GM19468 (cell line): ENCODE measurements around the gene ATP4B.

ENCODE experiments used
- ATAC-seq: cut with Tn5 transposase; IDR thresholded peaks from one replicate; pipeline ENCODE4 v1.9.1; 2021; ENCODE audit warnings: mild to moderate bottlenecking, moderate library complexity, moderate number of reproducible peaks; ENCODE audit not compliant: unreplicated experiment; ENCODE audit errors: extremely low read depth

The ATP4B gene

DNA sequence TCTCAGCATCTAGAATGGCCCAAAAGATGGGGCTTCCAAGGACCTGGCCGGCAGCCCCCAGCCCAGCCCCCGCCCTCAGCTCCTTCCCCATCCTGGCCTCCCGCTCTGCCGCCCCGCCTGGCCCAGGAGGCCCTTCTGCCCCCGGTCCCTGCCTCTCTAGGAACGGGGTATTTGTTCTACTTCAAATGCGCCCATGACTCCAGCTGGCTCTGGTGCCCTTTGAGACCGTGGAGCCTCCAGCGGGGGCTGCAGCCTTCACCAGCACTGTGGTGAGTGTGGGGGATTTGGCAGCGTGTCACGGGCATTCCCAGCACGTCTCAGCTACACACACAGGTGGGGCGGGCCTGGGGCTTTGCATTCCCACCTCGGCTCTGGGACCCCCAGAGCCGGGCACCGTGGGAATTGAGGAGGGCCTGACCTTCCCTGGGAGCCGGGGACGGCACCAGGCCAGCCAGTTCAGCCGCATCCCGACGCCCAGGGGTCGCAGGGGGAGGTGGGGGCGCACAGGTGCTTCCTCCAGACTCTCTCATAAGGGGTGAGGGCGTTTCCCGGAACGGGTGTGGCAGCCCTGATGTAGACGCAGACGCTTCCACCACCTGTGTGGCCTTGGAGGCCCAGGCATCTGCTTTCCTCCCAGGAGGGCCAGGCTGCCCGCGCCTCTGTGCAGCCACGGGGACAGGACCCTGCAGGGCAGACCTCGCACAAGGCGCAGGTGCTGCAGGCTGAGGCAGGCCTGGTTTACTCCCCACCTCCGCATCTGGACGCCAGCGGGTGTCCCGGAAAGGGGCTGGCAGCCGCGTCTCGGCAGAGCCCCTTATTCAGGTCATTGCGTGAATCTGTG is 947 bp downstream of the ATP4B start:
- ATAC-seq, result no peak

DNA sequence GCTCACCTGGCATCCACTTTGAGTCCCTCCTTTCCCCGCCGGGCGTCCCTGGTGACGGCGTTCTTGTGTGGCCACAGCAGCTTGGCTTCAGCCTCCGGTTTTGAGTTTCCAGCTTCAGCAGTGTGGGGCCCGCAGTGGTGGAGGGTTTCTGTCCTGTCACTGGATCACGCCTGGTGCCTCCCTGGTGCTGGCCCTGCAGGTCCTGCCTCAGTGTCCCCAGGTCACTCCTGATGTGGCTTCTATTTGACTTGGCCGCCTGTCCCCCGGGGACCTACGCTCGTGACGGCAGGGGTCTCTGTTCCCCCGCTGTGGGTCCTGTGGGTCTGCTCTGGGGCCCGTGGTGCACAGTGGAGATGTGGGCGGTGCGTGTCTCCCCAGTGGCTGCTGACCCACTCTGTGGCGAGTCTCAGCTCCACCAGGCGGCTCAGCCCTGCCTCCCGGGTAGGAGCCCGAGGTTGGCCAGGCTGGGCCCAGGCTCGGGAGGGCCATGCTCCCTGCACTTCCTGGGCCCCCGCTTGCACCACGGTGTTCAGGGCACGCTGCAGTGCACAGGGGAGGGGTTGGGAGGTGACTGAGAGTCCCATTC is 1.9 kb downstream of the ATP4B start:
- ATAC-seq, result no peak

DNA sequence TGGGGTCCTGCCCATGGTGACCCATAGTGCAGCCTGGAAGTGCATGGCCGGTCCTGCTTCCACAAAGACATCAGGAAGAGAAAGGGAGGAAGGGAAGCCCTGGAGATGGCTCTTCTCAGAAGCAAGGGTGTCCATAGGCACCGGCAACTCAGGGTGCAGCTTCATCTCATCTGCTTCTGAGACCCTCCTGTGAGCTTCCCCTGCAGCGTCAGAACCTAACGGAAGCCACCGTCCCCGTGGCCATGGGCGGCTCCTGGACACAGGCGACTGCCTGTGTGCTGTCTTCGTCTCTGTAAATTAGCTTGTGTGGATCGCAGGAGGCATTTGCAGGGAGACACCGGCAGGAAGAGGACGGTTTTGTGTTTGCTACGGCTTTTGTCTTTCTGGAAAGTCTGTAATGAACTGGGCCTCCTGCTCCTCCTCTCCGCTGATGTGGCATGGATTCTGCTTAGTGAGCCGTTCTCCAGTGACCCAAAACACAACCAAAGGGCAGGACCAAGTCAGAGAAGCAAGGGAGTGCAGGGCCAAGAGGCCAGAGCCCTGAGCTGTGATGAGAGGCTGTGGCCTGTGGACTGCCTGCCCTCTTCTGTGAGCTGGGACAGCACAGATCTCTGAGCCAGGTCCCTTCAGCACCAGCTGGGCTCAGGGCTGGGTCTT is 2.5 kb downstream of the ATP4B start:
- no peak for ATAC-seq

DNA sequence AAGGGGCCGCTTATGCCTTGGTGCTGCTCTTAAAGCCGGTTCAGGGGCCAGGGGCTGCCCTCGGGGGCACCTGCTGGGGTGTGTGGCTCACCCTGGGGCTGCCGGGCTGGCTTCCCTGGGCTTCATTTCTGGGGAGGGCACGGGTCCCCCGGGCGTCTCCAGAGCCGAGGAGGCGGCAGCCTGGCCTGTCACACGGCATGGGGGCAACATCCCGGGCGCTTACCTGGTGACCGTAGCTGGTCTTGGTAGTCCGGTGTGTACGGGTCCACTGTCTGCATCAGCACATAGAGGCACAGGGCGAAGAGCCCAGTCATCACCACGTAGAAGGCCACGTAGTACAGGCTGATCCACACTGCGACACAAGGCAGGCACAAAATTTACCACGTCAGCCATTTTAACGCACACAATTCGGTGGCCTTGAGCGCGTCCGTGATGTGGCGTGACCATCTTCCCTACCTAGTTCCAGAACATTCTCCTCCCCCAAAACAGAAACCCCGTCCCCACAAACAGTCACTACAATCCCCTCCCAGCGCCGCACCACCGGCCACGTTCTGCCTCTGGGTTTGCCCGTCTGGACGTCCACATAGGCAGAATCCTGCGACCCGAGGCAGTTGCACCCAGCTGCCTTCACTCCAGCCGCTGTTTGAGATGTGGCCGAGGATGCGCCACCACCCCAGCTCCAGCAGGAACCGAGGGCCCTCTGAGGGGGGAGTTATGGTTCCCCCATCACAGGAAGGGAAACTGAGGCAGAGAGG is 3.2 kb downstream of the ATP4B start:
- no peak for ATAC-seq

DNA sequence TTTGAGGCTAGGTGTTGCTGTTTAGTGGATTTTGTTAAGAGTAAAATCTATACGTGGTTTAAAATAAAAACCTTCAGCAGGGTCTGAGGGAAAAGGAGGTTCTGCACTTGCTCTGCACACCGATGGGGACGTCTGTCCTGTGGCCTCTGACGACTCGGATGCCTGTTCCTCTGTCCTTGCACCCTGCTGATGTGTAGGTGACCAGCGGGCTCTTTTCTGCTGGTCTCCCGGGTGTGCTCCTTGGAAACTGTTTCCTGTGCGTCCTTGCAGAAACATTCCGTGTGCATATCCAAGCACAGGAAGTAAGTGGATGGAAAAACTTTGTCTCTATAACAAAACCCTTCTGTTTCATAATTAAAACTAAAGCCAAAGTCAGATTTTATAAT is 3.8 kb downstream of the ATP4B start:
- no peak for ATAC-seq

DNA sequence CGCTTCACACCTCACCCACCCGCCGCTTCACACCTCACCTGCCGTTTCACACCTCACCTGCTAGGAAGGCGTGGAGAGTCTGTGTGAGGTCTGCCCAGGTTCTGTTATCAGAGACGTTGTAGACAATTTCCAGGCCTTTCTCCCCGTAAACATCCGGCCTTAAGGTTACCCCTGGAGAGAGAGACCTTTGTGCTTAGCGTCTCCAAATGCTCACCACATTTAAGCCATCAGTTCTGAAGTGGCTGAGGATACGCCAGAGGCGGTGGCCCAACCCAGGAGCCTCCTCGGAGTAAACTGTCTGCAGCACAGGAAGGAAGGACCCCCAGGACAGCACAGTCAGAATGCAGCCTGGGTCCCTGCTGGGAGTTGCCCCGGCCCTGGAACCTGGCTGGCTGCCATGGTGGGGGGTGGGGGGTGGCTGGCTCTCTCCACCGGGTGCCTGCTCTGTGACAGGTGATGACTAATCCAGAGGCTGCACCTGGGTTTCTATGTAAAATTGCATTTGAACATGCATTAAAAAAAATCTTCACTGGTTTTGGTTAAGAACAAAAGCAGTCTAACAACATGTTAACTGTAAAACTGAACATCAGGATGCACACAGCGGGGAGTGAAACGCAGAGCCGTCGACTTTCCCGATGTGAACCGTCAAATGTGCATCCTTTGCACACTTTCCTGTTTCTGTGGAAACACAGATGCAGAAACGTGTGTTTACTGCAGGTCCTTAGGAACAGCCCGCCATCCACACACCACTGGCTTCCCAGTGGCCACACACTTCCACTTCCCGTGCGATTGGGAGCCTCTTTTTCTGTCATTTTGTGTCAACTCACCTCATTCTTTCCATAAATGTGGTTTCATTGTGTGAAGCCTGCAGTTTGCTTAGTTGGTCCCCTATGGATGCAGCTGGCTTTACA is 4.5 kb downstream of the ATP4B start:
- ATAC-seq, result no peak

DNA sequence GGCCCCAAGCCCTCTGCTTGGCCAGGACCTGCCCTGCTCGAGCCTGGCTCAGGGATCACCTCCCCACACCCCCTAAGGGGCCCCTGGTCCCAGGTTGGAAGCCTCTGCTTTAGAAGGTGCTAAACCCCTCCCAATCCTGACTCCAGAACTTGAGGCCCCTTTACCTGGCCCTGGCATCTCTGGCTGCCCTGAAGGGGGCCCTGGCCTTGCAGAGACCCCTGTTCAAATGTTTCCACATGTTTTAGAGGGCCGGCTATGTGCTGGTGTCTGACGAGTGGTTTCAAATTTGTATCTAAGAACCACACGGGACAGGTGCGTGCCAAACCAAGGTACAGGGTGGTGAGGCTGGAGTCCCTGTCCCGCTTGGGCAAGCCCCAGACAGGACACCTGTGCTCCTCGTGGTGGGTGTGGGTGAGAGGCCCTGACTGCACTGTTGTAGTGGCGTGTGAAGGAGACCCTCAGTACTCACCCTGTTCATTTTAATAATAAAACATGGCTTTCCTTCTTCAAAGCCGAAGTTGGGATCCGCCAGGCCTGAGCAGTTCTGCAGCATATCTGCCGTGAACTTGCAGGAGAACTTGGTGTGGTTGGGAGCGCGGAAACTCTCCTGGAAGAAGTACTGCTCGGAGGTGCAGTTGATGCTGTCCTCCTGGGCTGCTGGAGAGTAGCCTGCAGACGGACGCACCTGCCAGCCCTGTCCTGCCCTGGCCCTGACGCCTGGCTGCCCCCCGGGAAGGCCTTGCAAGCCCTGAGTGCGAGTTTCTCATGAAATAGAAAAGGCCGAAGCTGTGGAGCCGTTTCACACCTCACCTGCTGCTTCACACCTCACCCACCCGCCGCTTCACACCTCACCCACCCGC is 5.4 kb downstream of the ATP4B start:
- ATAC-seq, result no peak

DNA sequence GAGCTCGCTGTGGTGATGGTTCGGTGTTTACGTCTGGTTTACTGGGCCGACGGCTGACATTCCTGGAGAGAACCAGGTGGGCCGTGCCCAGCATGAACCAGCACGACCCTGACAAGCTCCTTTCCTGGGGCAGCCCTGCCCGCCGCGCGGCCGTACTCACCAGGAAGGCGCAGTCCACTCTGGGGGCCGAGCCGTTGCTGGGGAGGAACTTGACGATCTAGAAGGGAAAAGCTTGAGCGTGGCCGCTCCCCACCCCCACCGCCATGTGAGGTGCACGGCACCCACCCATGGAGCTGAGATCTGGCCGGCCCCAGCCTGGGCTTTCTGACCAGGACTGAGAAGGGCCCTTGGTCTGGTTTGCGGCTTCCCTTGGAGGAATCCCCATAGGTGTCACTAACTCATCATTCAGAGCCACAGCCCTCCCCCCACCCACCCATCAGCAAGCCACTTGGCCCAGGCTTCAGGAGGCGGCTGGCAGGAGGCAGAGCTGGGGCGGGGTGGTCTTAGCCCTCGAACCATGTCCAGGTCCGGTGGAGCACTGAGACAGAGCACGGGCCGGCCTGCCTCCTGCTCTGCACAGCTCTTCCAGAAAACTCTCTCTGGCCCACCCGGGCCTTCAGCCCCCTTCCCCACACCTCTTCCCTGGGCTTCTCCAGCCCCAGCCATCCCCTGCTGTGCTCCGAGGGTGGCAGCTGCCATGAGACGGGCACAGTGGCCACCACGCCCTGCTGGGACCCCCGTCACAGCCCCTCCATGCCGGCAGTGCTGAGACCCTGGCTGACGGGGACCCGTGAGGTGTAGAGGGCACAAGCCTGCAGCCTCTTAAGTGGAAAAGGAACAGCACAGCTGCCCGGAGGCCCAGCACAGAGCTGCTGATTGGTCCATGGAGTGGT is 6.2 kb downstream of the ATP4B start:
- no peak for ATAC-seq

DNA sequence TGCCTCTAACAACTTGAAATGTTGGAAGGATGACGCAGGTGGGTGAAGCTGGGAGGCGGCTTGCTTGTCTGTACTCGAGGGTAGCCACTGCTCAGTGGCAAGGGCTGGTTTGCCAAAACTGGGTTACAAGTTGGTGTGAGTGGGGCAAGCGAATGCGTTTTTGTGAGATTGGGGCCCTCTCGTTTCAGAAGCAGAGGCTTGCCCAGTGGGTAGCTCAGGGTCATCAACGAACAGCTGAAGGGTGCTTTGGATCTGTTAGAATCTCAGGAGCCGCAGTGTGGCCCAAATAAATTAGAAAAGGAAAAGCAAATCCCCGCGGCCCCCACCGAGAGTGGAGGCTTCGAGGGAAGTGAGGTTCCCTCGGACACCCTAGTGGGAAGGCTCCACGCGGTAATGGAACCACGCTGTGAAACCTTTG is 7.3 kb downstream of the ATP4B start:
- ATAC-seq, result no peak

DNA sequence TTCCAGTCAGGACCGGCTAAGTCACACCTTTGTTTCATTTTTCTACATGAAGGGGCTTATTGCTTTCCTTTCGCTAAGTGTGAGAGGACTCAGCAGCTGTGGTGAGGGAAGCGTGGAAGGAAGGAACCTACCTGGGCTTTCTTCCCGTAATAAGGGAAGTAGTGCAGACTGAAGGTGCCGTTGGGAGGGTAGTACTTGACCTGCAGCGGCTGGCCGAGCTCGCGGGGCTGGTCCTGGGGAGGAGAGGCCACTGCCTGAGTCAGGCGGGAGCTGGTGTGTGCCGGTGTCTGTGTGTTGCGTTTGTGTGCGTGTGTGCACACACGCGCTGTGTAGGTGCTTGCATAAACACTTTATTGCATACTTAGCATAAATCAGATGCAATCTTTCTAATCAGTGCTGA is 7.7 kb downstream of the ATP4B start:
- no peak for ATAC-seq

DNA sequence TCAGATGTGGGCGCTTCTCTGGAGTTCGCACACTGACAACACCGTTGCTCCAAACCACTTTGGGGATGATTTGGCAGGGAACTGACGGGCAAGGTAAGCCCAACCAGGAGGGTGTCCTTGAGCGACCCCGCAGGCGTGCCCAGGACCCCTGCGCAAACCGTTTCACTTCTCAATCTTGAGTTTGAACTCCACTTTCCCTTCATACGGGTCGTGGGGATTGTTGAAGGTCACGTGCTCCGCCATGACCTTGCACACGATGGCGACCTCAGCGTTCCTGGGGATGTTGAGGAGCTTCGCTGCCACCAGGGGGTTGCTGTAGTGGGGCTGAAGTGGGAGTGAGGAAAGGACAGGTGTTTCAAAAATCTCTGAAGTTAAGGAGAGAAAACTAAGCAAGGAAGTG is 8.8 kb downstream of the ATP4B start:
- ATAC-seq, result no peak

DNA sequence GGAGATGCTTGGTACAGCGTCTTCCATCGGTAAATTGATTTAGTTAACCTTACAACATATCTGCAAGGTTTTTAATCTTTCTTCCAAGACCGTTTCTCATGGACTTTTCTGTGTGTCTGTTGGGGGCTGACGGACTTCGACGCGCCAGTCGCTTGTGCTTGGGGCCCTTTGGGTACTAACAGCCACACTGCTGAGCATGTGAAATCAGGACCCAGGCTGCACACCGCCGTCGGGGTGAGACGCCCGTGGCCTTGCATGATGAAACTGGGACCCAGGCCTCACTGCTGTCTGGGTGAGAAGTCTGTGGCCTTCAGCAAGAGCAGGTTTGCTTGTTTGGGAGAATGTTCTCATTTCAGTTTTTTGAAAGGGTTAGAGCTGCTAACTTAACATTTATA is 9.8 kb downstream of the ATP4B start:
- ATAC-seq, result no peak

DNA sequence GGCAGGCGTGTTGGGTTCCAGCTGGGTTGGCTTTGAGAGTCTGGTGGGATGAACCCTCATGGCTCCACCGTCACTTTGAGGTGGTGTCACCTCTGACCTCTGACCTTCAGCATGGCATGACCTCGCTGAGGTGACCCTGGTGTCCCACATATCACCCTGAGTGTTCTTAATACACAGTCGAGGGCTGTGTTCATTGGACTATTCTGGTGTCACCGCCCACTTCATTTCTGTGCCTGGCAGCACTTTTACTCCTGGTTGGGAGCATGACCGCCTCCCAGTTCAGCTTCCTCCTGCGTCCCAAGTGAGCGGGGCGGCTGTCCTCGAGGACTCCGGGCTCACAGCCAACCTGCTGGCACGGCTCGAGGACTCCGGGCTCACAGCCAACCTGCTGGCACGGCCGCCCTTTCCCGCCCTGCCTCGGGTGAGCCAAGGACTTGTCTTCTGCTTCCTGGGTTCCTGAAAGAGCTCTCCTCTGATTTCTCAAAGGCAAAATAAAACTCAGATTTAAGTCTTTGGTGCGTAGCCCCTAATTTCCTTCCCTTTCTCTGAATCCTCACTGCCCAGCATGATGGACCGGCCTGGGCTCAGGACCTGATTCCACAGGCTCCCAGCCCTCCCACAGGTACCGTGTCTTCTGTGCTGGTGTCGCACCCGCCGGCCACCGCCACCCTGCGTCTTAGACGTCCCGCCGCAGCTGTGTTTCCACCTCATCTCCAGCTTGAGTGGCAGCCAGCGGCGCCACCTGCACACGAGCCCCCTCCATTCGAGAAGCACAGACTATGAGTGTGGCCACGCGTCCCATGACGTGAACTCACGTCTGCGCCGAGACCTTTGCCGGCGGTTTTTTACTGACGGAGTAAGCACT is 10.4 kb downstream of the ATP4B start:
- ATAC-seq, result no peak

DNA sequence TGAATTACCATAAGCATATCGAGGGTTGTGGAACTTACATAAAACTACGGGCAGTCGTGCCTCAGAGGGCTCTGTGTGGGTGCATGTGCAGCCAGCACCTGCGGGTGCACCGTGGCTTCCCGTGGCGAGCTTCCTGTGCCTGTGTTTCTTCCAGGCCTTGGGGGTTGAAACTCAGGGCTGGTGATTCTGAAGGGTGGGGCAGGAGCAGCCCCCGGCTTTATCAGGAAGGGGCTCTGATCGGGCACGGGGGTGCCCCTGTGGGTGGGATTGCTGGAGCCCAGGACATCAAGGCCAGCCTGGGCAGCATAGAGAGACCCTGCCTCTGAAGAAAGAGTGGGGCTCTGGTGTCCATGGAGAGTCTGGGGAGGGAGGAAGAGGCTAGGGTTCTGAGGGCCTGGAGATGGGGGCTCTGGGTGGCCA is 11.1 kb downstream of the ATP4B start:
- ATAC-seq, result no peak

DNA sequence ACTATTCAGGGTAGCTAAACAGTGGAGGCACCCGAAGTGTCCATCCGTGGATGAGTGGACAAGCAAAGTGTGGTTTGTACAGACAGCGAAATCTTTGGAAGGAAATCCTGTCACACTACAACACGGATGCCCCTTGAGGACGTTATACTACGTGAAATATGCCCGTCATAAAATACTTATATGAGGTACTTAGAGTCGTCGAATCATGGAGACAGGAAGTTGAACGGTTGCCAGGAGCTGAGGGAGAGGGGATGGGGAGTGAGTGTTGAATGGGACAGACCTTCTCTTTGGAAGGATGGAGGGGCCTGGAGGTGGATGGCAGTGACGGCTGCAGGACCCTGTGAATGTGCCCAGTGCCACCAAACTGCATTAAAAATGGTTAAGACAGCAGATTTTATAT is 11.6 kb downstream of the ATP4B start:
- no peak for ATAC-seq

DNA sequence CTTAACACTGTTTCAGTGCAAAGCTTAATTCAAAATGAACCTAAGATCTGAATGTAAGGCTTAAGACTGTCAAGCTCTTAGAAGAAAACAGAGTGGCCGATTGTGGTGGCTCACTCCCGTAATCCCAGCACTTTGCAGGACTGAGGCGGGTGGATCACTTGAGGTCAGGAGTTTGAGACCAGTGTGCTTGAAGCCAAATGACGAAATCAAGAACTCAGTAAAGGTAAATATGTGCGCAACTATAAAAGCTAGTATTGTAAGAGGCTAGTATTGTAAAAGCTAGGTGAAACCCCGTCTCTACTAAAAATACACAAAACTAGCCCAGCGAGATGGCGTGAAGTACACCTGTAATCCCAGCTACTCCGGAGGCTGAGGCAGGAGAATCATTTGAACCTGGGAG is 12.7 kb downstream of the ATP4B start:
- no peak for ATAC-seq

DNA sequence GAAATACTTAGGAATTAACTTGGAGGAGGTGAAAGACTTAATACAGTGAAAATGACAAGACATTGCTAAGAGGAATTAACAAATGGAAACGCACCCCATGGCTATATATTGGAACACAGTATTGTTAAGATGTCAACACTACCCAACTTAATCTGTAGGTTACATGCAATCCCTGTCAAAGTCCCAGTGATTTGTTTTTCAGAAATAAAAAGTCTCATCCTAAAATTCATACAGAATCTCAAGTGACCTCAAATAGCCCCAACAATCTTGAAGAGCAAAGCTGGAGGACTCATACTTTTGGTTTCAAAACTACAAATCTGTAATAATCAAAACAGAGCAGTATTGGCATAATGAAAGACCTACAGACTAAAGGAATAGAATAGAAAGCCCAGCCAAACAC is 13.2 kb downstream of the ATP4B start:
- no peak for ATAC-seq
